NCI-H1417 treated with DMSO at 0.1 percent for 48 hours (cell line): ENCODE data around the gene MARF1.
"Not testable (repeated sequence)": the region's sequence is repeated elsewhere in the genome, so short reads cannot be mapped to it uniquely, and the experiment has no call there.

Source experiments
- DNase-seq: peaks from one replicate; lab custom pipeline; 2025; lab: John Stamatoyannopoulos, UW

MARF1 gene, protein sequence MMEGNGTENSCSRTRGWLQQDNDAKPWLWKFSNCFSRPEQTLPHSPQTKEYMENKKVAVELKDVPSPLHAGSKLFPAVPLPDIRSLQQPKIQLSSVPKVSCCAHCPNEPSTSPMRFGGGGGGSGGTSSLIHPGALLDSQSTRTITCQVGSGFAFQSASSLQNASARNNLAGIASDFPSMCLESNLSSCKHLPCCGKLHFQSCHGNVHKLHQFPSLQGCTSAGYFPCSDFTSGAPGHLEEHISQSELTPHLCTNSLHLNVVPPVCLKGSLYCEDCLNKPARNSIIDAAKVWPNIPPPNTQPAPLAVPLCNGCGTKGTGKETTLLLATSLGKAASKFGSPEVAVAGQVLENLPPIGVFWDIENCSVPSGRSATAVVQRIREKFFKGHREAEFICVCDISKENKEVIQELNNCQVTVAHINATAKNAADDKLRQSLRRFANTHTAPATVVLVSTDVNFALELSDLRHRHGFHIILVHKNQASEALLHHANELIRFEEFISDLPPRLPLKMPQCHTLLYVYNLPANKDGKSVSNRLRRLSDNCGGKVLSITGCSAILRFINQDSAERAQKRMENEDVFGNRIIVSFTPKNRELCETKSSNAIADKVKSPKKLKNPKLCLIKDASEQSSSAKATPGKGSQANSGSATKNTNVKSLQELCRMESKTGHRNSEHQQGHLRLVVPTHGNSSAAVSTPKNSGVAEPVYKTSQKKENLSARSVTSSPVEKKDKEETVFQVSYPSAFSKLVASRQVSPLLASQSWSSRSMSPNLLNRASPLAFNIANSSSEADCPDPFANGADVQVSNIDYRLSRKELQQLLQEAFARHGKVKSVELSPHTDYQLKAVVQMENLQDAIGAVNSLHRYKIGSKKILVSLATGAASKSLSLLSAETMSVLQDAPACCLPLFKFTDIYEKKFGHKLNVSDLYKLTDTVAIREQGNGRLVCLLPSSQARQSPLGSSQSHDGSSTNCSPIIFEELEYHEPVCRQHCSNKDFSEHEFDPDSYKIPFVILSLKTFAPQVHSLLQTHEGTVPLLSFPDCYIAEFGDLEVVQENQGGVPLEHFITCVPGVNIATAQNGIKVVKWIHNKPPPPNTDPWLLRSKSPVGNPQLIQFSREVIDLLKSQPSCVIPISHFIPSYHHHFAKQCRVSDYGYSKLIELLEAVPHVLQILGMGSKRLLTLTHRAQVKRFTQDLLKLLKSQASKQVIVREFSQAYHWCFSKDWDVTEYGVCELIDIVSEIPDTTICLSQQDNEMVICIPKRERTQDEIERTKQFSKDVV (N-terminal part only)

DNA sequence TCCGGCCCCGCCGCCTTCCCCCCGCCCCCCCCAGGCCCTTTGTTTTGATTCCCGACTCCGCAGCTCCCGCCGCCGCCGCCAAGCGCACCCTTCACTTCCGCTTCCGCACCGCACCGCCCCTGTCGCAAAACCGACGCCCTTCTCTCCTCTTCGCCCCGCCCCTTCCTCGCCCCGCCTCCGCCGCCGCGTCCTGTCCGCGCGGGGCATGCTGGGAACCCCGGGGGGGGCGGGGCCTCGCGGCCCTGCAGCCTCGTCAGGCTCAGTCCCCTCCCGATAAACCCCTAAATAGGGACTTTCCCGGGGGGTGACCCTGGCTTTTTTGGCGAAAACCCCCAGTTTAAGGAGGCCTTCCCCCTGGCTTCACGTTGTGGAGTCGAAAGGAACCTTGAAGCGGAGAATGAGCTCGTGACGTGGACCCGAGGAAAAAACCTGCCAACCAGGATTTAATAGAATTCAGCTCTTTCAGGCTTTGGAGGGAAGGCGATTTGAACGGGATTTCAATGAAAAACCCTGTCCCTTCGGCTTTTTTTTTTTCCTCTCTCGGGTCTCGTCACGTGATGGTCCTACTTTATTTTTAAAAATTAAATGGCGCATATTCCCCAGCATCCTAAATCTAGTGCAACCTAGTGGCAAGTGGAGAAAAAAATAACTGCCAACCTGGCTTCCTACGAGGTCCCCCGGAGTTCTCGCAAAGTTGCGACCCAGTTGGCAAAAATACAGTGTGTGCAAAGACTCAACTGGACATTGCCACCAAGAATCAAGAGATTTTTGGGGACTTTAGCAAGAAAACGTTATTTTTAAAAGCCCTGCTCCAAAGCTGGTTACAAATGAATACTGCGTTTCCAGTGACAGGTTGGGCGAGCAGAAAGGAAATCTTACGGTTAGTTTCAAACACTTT is at the start of gene MARF1:
TSS of gene MARF1 (minus strand) at position 107 of the 898 bp plus-strand sequence. CDS start 3,921 bp downstream, outside the sequence.
- DNase-seq = peak; percentile 75

DNA sequence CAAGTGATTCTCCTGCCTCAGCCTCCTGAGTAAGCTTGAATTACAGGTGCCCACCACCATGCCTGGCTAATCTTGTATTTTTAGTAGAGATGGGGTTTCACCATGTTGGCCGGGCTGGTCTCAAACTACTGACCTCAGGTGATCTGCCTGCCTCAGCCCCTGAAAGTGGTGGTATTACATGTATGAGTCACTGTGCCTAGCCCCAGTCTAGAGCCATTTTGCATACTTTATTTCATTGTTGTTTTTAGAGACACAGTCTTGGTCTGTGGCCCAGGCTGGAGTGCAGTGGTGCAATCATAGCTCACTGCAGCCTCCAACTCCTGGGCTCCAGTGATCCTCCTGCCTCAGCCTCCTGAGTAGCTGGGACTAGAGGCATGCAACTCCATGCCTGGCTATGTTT is 49.6 kb upstream of the MARF1 start:
- DNase-seq = not testable (repeated sequence)

DNA sequence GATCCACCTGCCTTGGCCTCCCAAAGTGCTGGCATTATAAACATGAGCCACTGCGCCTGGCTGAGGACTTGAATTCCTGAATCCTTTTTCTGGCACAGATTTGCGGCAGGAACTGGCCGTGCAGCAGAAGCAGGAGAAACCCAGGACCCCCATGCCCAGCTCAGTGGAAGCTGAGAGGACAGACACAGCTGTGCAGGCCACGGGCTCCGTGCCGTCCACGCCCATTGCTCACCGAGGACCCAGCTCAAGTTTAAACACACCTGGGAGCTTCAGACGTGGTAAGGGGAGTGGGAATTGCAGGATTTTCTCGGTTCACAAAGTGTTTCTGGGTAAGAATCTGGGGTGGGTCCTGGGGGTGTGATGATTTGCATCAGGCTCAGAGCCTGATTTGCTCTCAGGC is 48.1 kb upstream of the MARF1 start:
- DNase-seq = no peak

DNA sequence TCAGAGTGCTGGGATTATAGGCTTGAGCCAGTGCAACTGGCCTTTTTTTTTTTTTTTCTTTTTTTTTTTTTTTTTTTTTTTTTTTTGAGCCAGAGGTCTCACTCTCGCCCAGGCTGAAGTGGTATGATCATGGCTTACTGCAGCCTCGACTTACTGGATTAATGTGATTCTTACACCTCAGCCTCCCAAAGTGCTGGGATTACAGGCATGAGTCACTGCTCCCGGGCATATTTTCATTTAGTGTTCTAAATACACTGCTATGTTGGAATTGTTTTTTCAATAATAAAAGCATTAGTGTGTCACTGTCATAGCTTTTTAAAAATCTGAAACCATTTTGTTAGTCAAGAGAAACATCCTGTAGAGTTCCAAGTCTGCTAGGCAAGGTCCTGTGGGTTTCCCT is 47.3 kb upstream of the MARF1 start:
- DNase-seq = no peak

DNA sequence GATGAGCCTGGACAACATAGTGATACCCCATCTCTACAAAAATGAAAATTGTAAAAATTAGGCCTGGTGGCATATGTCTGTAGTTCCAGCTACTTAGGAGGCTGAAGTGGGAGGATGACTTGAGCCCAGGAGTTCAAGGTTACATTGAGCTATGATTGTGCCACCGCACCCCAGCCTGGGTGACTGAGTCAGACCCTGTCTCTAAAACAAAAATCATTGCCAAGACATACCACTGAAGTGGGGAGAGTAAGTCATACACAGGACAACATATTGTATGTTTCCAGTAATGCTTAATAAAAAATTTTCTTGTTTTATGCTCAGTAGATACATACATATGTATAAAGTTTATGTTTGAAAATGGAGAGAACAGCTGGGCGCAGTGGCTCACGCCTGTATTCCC is 46.3 kb upstream of the MARF1 start:
- DNase-seq = no peak

DNA sequence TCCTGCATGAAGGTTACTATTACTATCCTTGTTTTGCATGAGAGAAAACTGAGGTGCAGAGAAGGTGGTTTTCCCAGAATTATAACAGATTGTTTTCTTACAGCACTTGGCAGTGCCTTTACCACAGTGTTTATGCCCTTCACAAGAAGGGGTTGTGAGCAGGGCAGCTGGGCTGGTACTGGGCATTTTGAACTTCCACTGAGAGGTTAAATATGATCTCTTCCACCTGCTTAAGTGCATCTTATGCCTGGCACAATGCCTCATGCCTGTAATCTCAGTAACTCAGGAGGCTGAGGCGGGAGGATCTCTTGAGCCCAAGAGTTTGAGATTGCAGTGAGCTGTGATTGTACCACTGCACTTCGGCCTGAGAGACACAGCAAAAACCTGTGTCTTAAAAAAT is 43.3 kb upstream of the MARF1 start:
- DNase-seq = no peak

DNA sequence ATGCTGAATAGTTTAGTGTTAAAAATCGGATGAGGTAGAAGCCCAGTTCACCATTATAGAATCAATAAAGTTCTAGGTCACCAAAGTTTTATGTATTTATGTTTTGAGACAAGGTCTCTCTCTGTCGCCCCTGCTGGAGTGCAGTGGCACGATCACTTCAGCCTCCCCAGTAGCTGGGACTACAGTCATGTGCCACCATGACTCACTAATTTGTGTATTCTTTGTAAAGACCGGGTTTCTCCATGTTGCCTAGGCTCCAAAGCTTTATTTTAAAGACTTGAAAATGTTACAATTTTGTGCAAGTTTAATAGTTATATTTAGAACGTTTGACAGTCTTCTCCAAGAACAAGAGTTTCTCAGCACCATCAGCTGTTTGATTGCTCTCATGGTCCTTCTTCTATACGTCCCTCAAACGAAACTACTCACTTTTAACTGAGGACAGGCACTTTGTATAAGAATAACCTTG is 39.2 kb upstream of the MARF1 start:
- no peak for DNase-seq

DNA sequence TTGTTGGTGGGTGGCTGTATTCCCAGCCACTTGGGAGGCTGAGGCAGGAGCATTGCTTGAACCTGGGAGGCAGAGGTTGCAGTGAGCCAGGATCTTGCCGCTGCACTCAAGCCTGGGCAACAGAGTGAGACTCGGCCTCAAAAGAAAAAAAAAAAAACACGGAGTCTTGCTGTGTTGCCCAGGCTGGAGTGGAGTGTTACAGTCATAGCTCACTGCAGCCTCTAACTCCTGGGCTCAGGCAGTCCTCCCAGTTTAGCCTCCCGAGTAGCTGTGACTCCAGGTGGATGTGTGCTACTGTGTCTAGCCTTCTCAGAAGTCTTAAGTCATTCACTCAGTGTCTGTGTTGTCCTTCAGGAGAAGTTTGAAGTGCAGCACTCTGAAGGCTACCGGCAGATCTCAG is 34.5 kb upstream of the MARF1 start:
- DNase-seq = no peak

DNA sequence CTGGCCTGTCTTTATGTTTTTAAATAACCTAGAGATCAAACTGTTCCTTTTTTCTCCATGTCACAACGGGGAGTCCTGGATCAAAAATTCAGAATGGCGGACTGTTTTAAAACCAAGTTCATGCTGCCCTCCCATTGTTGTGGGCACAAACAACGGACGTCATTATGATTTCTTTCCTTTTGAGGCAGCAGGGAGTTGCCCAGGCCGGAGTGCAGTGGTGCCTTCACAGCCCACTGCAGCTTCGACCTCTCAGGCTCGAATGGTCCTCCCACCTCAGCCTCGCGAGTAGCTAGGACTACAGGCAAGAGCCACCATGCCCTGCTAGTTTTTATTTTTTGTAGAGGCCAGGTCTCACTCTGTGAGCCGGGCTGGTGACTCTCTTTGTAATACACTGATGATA is 33.6 kb upstream of the MARF1 start:
- DNase-seq = no peak

DNA sequence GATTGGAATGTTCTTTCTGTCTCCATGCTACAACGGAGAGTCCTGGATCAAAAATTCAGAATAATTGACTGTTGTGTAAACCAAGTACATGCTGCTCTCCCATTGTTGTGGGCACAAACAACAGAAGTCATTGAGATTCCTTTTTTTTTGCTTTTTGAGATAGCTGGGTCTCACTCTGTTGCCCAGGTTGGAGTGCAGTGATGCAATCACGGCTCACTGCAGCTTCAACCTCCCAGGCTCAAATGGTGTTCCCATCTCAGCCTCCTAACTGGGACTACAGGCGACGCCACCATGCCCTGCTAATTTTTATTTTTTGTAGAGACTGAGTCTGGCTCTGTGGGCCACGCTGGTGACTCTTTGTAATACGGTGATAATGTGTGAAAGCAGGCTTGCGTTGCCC is 31.6 kb upstream of the MARF1 start:
- DNase-seq = no peak

DNA sequence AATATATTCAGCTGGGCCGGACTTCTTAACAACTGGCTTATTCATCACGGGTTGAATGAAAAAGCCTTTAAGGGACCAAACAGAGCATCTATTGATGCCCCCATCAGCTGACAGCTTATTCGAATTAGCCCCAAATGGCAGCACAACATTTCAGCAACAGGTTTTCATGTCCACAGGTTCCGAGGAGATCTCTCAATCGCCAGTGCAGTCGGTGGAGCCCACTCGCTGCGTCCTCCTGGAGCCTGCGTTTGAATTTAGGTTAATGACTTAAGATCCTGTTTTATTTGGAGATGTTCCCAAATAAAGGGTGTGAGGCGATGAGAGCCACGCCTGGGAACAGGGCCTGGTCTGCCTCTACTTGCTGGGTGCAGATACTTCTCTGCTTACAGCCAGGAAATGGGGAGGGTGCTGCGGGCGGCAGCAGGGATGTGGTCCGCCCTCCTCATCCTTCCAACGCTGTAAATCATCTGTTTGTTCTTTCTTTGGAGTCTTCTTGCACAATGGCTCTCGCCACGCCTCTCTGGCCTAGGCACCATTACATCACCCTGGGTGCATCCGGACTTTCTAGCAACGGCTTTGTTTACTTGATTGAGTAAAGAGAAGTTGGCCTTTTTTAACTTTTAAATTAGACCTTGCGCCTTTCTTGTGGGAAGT is 29.7 kb upstream of the MARF1 start:
- no peak for DNase-seq

DNA sequence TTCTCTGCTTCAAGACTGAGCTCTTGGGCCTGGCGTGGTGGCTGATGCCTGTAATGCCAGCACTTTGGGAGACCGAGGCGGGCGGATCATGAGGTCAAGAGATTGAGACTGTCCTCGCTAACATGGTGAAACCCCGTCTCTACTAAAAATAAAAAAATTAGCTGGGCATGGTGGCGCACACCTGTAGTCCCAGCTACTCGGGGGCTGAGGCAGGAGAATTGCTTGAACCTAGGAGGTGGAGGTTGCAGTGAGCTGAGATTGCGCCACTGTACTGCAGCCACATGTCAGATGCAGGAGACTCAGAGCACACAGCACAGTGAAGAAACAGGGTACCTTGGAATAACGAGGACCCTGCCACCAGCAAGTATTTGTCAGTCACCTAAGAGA is 29.2 kb upstream of the MARF1 start:
- not testable (repeated sequence) for DNase-seq

DNA sequence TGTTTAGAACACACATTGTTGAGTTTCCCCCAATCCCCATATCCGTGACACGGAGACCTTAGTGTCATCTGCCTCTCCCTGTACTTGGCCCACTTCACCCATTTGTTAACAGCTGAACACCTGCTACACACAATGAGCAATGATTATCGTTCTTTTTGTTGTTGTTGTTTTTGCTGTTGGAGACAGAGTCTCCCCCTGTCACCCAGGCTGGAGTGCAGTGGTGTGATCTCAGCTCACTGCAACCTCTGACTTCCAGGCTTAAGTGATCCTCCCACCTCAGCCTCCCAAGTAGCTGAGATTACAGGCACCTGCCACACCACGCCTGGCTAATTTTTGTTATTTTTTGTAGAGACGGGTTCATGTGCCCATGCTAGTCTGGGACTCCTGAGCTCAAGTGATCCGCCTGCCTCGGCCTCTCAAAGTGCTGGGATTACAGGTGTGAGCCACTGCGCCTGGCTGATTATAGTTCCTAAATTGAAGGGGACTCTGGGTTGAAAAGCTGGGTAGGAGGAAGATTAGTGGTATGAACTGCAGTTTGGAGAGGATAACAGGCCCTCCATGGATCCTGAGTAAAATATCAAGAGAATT is 28.7 kb upstream of the MARF1 start:
- no peak for DNase-seq

DNA sequence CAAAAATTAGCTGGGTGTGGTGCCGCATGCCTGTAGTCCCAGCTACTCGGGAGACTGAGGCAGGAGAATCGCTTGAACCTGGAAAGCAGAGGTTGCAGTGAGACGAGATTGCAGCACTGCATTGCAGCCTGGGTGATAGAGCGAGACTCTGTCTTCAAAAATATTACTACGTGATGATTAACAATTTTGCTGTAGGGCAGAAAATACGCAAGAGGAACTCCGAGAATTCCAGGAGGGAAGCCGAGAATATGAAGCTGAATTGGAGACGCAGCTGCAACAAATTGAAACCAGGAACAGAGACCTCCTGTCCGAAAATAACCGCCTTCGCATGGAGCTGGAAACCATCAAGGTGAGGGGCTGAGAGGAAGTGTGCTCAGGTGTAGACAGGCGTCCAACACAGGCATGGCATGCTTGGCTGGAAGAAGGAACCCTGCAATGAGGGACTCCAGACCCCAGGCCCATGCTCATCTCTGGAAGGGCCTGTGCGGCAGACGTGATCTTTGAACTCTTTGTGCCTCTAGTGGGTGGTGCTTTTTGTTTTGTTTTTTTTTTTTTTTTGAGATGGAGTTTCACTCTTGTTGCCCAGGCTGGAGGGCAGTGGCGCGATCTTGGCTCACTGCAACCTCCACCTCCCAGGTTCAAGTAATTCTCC is 24.3 kb upstream of the MARF1 start:
- DNase-seq = no peak

DNA sequence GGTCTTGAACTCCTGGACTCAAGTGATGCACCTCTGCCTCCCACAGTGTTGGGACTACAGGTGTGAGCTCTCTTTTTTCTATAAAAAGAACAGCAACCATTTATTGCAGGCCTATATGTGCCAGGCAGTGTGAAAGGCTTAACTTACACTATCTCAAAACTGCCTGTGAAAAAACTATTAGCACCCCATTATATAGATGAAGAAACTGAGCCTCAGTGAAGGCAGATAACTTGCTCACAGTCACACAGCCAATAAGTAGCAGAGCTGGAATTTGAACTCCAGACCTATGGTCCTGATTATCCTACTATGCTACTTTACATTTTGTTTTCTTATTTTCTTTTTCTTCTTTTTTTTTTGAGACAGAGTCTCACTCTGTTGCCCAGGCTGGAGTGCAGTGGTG is 22.2 kb upstream of the MARF1 start:
- DNase-seq = no peak

DNA sequence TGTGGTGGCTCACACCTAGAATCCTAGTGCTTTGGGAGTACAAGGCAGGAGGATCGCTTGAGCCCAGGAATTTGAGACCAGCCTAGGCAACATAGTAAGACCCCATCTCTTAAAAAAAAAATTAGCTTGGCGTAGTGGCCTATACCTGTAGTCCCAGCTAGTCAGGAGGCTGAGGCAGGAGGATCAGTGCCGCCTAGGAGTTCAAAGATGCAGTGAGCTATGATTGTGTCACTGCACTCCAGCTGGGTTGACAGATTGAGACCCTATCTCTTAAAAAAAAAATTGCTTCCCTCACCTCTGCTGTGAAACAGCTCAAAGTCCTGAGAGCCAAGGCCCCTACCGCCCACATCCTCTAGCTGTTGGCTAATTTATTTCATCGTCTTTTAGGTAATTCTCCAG is 17.2 kb upstream of the MARF1 start:
- no peak for DNase-seq

DNA sequence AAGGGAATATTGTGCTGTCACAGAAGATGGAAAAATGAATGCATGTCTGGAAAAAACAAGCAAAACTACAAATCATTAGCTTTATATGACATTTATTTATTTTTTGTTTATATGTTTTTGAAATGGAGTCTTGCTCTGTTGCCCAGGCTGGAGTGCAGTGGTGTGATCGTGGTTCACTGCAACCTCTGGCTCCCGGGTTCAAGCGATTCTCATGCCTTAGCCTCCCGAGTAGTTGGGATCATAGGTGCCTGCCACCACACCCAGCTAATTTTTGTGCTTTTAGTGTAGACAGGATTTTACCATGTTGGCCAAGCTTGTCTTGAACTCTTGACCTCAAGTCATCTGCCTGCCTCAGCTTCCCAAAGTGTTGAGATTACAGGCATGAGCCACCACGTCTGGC is 15.6 kb upstream of the MARF1 start:
- no peak for DNase-seq

DNA sequence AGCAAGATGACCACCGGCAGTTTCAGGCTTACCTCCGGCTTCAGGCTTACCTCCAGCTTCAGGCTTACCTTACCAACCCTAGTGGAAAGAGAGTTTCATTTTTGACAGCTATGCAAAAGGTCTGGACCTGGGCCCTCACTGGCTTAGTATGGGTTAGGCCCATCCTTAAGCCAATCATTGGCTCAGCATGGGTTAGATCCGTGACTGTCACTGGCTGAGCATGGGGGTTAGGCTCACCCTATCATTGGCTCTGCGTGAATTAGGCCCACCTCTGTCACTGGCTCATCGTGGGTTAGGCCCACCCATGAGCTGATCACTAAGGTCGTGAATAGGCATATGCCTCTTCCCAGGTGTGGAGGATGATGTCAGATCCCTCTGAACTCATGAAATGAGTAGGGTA is 15.2 kb upstream of the MARF1 start:
- DNase-seq = no peak

DNA sequence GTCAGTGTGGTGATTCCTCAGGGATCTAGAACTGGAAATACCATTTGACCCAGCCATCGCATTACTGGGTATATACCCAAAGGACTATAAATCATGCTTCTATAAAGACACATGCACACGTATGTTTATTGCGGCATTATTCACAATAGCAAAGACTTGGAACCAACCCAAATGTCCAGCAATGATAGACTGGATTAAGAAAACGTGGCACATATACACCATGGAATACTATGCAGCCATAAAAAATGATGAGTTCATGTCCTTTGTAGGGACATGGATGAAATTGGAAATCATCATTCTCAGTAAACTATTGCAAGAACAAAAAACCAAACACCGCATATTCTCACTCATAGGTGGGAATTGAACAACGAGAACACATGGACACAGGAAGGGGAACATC is 12.6 kb upstream of the MARF1 start:
- not testable (repeated sequence) for DNase-seq

DNA sequence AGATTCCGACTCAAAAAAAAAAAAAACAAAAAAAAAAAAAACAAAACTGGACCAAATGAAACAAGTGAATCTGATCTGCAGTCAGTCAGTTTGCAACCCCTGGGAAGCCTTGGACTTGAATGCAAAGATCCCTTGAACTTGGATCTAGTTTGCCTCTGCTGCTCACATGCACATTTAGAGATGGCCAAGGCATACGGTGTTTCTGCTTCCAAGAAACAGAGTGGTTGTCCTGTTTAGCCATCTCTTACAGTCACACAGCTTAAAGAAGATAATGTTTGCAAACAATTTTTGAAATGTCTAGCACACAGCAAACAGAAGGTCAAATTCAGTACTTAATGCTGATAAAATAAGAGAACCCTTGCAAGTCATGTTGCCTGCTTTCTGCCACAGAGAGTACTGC is 11.6 kb upstream of the MARF1 start:
- no peak for DNase-seq
